ENCODE data around the gene DCAF17. TPM values are rescaled to one million over a fixed set of nuclear protein-coding genes. Genes with fewer than 3 reads are reported as not detected.
A peak's percentile ranks its signal among the peaks of the same experiment; 100 is the strongest.

DCAF17 gene
- polyA plus RNA-seq, 2 donors, result 2.5 to 3.3 TPM

GRCh38 chr2:171516793-171517192 is 82.8 kb downstream of the DCAF17 start:
- Histone ChIP-seq H3K9me3 (ENCODE audit: control insufficient read depth in 2 of 2, insufficient read depth in 1 of 2, low read depth in 1 of 2, low read length in 1 of 2) (no peaks in the 10 kb centered on the region), H3K27me3 (ENCODE audit: control insufficient read depth in 1 of 2, insufficient read depth in 2 of 2, low read length in 2 of 2) (no peaks in the 10 kb centered on the region), H3K4me3 (ENCODE audit: low read depth in 1 of 2, low read length in 2 of 2) (no peak overlapping the region), H3K27ac (ENCODE audit: low read depth in 2 of 2, low read length in 1 of 2) (no peak overlapping the region), H3K4me1 (ENCODE audit: control insufficient read depth in 2 of 2, insufficient read depth in 2 of 2, low read length in 1 of 2) (no peaks in the 10 kb centered on the region), H3K36me3 (ENCODE audit: control insufficient read depth in 2 of 2, insufficient read depth in 2 of 2, low read length in 1 of 2) (no peaks in the 10 kb centered on the region)
- 83 to 88% methylated on average over 5 of the region's 5 CpGs for WGBS, 2 donors

- Histone ChIP-seq H3K36me3 (ENCODE audit: control insufficient read depth in 2 of 2, insufficient read depth in 2 of 2, low read length in 1 of 2) (no peaks in the 10 kb centered on the region), H3K27ac (ENCODE audit: low read depth in 2 of 2, low read length in 1 of 2) (no peak overlapping the region), H3K4me1 (ENCODE audit: control insufficient read depth in 2 of 2, insufficient read depth in 2 of 2, low read length in 1 of 2) (peaks cover 0 to 3% of the 10 kb centered on the region in 2 donors), H3K27me3 (ENCODE audit: control insufficient read depth in 1 of 2, insufficient read depth in 2 of 2, low read length in 2 of 2) (no peaks in the 10 kb centered on the region), H3K9me3 (ENCODE audit: control insufficient read depth in 2 of 2, insufficient read depth in 1 of 2, low read depth in 1 of 2, low read length in 1 of 2) (no peaks in the 10 kb centered on the region), H3K4me3 (ENCODE audit: low read depth in 1 of 2, low read length in 2 of 2) (no peak overlapping the region)
- 84 to 87% methylated on average over 5 of the region's 5 CpGs for WGBS, 2 donors
These were observed 86.4 kb downstream of the DCAF17 start for GRCh38 chr2:171520471-171520870.

- H3K4me1 ChIP-seq (ENCODE audit: control insufficient read depth in 2 of 2, insufficient read depth in 2 of 2, low read length in 1 of 2), result peaks cover 0 to 3% of the 10 kb centered on the region in 2 donors
- H3K27me3 ChIP-seq (ENCODE audit: control insufficient read depth in 1 of 2, insufficient read depth in 2 of 2, low read length in 2 of 2), result no peaks in the 10 kb centered on the region
- WGBS, 2 donors, result 62 to 75% methylated on average over 5 of the region's 5 CpGs
- H3K9me3 ChIP-seq (ENCODE audit: control insufficient read depth in 2 of 2, insufficient read depth in 1 of 2, low read depth in 1 of 2, low read length in 1 of 2), result no peaks in the 10 kb centered on the region
- H3K36me3 ChIP-seq (ENCODE audit: control insufficient read depth in 2 of 2, insufficient read depth in 2 of 2, low read length in 1 of 2), result no peaks in the 10 kb centered on the region
- H3K27ac ChIP-seq (ENCODE audit: low read depth in 2 of 2, low read length in 1 of 2), result peak overlapping the region; percentile 31 to 66
- H3K4me3 ChIP-seq (ENCODE audit: low read depth in 1 of 2, low read length in 2 of 2), result peak overlapping the region in 1 of 2 donors; percentile 60
These were observed 87.5 kb downstream of the DCAF17 start for GRCh38 chr2:171521361-171522051.

GRCh38 chr2:171522052-171522787 is 88.2 kb downstream of the DCAF17 start, which contains the start of gene CYBRD1:
Gene CYBRD1 (plus strand): TSS chr2:171522474. CDS start chr2:171522546, 72 bp downstream.
- WGBS, 2 donors, result 1 to 2% methylated on average over 44 to 45 of the region's 45 CpGs
- no peaks in the 10 kb centered on the region for H3K36me3 ChIP-seq (ENCODE audit: control insufficient read depth in 2 of 2, insufficient read depth in 2 of 2, low read length in 1 of 2)
- no peaks in the 10 kb centered on the region for H3K9me3 ChIP-seq (ENCODE audit: control insufficient read depth in 2 of 2, insufficient read depth in 1 of 2, low read depth in 1 of 2, low read length in 1 of 2)
- H3K27ac ChIP-seq (ENCODE audit: low read depth in 2 of 2, low read length in 1 of 2), result peak within 1 kb of the TSS; percentile 78 to 92
- peak within 1 kb of the TSS; percentile 60 to 68 for H3K4me3 ChIP-seq (ENCODE audit: low read depth in 1 of 2, low read length in 2 of 2)
- H3K4me1 ChIP-seq (ENCODE audit: control insufficient read depth in 2 of 2, insufficient read depth in 2 of 2, low read length in 1 of 2), result peaks cover 0 to 3% of the 10 kb centered on the region in 2 donors
- H3K27me3 ChIP-seq (ENCODE audit: control insufficient read depth in 1 of 2, insufficient read depth in 2 of 2, low read length in 2 of 2), result no peaks in the 10 kb centered on the region

- Histone ChIP-seq H3K4me1 (ENCODE audit: control insufficient read depth in 2 of 2, insufficient read depth in 2 of 2, low read length in 1 of 2) (peaks cover 0 to 3% of the 10 kb centered on the region in 2 donors), H3K36me3 (ENCODE audit: control insufficient read depth in 2 of 2, insufficient read depth in 2 of 2, low read length in 1 of 2) (no peaks in the 10 kb centered on the region), H3K27me3 (ENCODE audit: control insufficient read depth in 1 of 2, insufficient read depth in 2 of 2, low read length in 2 of 2) (no peaks in the 10 kb centered on the region), H3K4me3 (ENCODE audit: low read depth in 1 of 2, low read length in 2 of 2) (peak overlapping the region; percentile 60 to 68), H3K9me3 (ENCODE audit: control insufficient read depth in 2 of 2, insufficient read depth in 1 of 2, low read depth in 1 of 2, low read length in 1 of 2) (no peaks in the 10 kb centered on the region), H3K27ac (ENCODE audit: low read depth in 2 of 2, low read length in 1 of 2) (peak overlapping the region; percentile 78 to 92)
- WGBS, 2 donors, result 1 to 2% methylated on average over 23 to 29 of the region's 29 CpGs
These were observed 88.7 kb downstream of the DCAF17 start for GRCh38 chr2:171522788-171523087.

GRCh38 chr2:171523088-171524017 is 89.3 kb downstream of the DCAF17 start:
- Histone ChIP-seq H3K36me3 (ENCODE audit: control insufficient read depth in 2 of 2, insufficient read depth in 2 of 2, low read length in 1 of 2) (no peaks in the 10 kb centered on the region), H3K4me1 (ENCODE audit: control insufficient read depth in 2 of 2, insufficient read depth in 2 of 2, low read length in 1 of 2) (peaks cover 0 to 3% of the 10 kb centered on the region in 2 donors), H3K9me3 (ENCODE audit: control insufficient read depth in 2 of 2, insufficient read depth in 1 of 2, low read depth in 1 of 2, low read length in 1 of 2) (no peaks in the 10 kb centered on the region), H3K27me3 (ENCODE audit: control insufficient read depth in 1 of 2, insufficient read depth in 2 of 2, low read length in 2 of 2) (no peaks in the 10 kb centered on the region), H3K4me3 (ENCODE audit: low read depth in 1 of 2, low read length in 2 of 2) (peak overlapping the region; percentile 60 to 68), H3K27ac (ENCODE audit: low read depth in 2 of 2, low read length in 1 of 2) (peak overlapping the region; percentile 78 to 92)
- WGBS, 2 donors, result 1% methylated on average over 60 to 62 of the region's 62 CpGs

GRCh38 chr2:171524018-171524401 is 90.0 kb downstream of the DCAF17 start:
- no peaks in the 10 kb centered on the region for H3K27me3 ChIP-seq (ENCODE audit: control insufficient read depth in 1 of 2, insufficient read depth in 2 of 2, low read length in 2 of 2)
- peak overlapping the region; percentile 60 to 68 for H3K4me3 ChIP-seq (ENCODE audit: low read depth in 1 of 2, low read length in 2 of 2)
- peak overlapping the region; percentile 78 to 92 for H3K27ac ChIP-seq (ENCODE audit: low read depth in 2 of 2, low read length in 1 of 2)
- H3K4me1 ChIP-seq (ENCODE audit: control insufficient read depth in 2 of 2, insufficient read depth in 2 of 2, low read length in 1 of 2), result peaks cover 0 to 3% of the 10 kb centered on the region in 2 donors
- no peaks in the 10 kb centered on the region for H3K9me3 ChIP-seq (ENCODE audit: control insufficient read depth in 2 of 2, insufficient read depth in 1 of 2, low read depth in 1 of 2, low read length in 1 of 2)
- no peaks in the 10 kb centered on the region for H3K36me3 ChIP-seq (ENCODE audit: control insufficient read depth in 2 of 2, insufficient read depth in 2 of 2, low read length in 1 of 2)
- 17 to 20% methylated on average over 6 of the region's 6 CpGs for WGBS, 2 donors

- 96 to 98% methylated on average over 1 of the region's 1 CpG for WGBS, 2 donors
- Histone ChIP-seq H3K27me3 (ENCODE audit: control insufficient read depth in 1 of 2, insufficient read depth in 2 of 2, low read length in 2 of 2) (no peaks in the 10 kb centered on the region), H3K27ac (ENCODE audit: low read depth in 2 of 2, low read length in 1 of 2) (no peak overlapping the region), H3K4me3 (ENCODE audit: low read depth in 1 of 2, low read length in 2 of 2) (no peak overlapping the region), H3K9me3 (ENCODE audit: control insufficient read depth in 2 of 2, insufficient read depth in 1 of 2, low read depth in 1 of 2, low read length in 1 of 2) (no peaks in the 10 kb centered on the region), H3K4me1 (ENCODE audit: control insufficient read depth in 2 of 2, insufficient read depth in 2 of 2, low read length in 1 of 2) (no peaks in the 10 kb centered on the region), H3K36me3 (ENCODE audit: control insufficient read depth in 2 of 2, insufficient read depth in 2 of 2, low read length in 1 of 2) (no peaks in the 10 kb centered on the region)
These were observed 95.9 kb downstream of the DCAF17 start for GRCh38 chr2:171529914-171530313.

- no peaks in the 10 kb centered on the region for H3K36me3 ChIP-seq (ENCODE audit: control insufficient read depth in 2 of 2, insufficient read depth in 2 of 2, low read length in 1 of 2)
- 57 to 66% methylated on average over 4 of the region's 4 CpGs for WGBS, 2 donors
- H3K27ac ChIP-seq (ENCODE audit: low read depth in 2 of 2, low read length in 1 of 2), result no peak overlapping the region
- no peaks in the 10 kb centered on the region for H3K9me3 ChIP-seq (ENCODE audit: control insufficient read depth in 2 of 2, insufficient read depth in 1 of 2, low read depth in 1 of 2, low read length in 1 of 2)
- H3K27me3 ChIP-seq (ENCODE audit: control insufficient read depth in 1 of 2, insufficient read depth in 2 of 2, low read length in 2 of 2), result no peaks in the 10 kb centered on the region
- H3K4me3 ChIP-seq (ENCODE audit: low read depth in 1 of 2, low read length in 2 of 2), result no peak overlapping the region
- no peaks in the 10 kb centered on the region for H3K4me1 ChIP-seq (ENCODE audit: control insufficient read depth in 2 of 2, insufficient read depth in 2 of 2, low read length in 1 of 2)
These were observed 96.4 kb downstream of the DCAF17 start for GRCh38 chr2:171530378-171530777.

Measured in esophagus (tissue), 2 donors.